Erythroblast (primary cell): ENCODE measurements around the gene BSCL2.
"Not testable (repeated sequence)": the region's sequence is repeated elsewhere in the genome, so short reads cannot be mapped to it uniquely, and the experiment has no call there.

Experiments used
- GATA1 ChIP-seq: IDR thresholded peaks from 2 replicates; pipeline ENCODE4 v1.6.1; 2011; ENCODE audit warnings: low read depth, mild to moderate bottlenecking, control low read depth, low read length, moderate library complexity
- POLR2A ChIP-seq: IDR thresholded peaks from 2 replicates; pipeline ENCODE4 v1.6.1; 2011; ENCODE audit warnings: mild to moderate bottlenecking, low read length

- TF ChIP-seq POLR2A, GATA1: not testable (repeated sequence)
These were observed 31.8 kb downstream of the BSCL2 start for GRCh38 chr11:62675415-62675814.
